BE2C (cell line): ENCODE data around the gene RANBP1.
A peak's percentile ranks its signal among the peaks of the same experiment; 100 is the strongest.
"Not testable (repeated sequence)": the region's sequence is repeated elsewhere in the genome, so short reads cannot be mapped to it uniquely, and the experiment has no call there.

Source experiments
- DNase-seq: peaks from one replicate; pipeline ENCODE4 v3.0.0-alpha.2; 2020
- H3K27me3 ChIP-seq: fragments of 250-450 bp; sonication (Bioruptor Pico); 2 replicates; pipeline ENCODE4 v1.5.1; 2020; ENCODE audit warnings: mild to moderate bottlenecking
- H3K36me3 ChIP-seq: fragments of 250-450 bp; sonication (Bioruptor Pico); 2 replicates; pipeline ENCODE4 v1.5.1; 2020; ENCODE audit warnings: mild to moderate bottlenecking
- H3K4me1 ChIP-seq: fragments of 250-450 bp; sonication (Bioruptor Pico); 2 replicates; pipeline ENCODE4 v1.5.1; 2020
- H3K4me3 ChIP-seq: 2 replicates; pipeline ENCODE4 v1.5.1; 2011; ENCODE audit warnings: low read depth, low read length
- H3K9me3 ChIP-seq: fragments of 250-450 bp; sonication (Bioruptor Pico); 2 replicates; pipeline ENCODE4 v1.5.1; 2020
- TF ChIP-seq, protein P1 (sequence below): IDR thresholded peaks from 2 replicates; pipeline ENCODE4 v1.5.1; 2012; ENCODE audit warnings: mild to moderate bottlenecking, low read depth, low read length

The RANBP1 gene

DNA sequence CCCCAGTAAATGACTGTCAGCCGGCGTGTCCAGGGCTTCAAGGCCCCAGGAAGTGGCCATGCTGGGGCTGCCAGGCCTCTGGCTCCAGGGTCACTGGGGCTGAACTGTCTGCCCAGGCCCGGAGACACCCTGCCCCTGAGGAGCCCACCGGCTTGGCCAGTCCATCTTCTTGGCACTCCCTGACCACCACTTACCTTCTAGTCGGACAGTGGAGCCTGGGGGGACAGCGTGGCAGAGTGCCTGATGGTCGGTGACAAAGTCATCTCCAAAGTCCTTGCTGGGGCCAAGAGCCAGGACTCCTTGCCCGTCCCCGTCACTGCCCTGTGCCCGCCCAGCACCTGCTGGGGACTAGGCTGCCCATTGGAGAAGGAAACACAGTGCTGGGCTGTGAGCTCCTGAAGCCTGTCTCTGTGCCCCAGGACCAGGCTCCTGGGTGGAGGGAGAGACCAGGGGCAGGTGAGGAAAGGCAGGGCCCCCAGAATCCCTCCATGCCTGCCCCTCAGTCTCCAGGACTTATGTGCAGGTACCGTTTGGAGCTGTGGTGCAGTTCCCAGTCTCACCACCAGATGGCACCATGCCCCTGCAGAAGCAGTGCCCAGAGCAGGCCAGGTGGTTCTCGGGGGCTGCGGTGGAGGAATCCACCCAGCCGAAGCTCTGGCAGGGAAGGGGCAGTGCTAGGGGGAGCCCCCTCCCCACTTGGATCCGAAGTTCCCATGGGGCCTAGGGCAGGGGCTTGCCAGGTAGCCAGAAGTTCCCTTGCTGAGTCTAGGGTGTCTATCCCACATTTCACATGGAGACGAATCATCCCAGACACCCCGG lies 40.9 kb downstream of the RANBP1 start:
- peak; percentile 87 for DNase-seq
- Histone ChIP-seq H3K9me3 (no peaks in the 10 kb centered on the region), H3K36me3 (no peaks in the 10 kb centered on the region; the same call in 1 of the 2 replicates), H3K4me1 (peaks cover 19% of the 10 kb centered on the region), H3K4me3 (no peak overlapping the region), H3K27me3 (no peaks in the 10 kb centered on the region)
- TF ChIP-seq, protein P1, sequence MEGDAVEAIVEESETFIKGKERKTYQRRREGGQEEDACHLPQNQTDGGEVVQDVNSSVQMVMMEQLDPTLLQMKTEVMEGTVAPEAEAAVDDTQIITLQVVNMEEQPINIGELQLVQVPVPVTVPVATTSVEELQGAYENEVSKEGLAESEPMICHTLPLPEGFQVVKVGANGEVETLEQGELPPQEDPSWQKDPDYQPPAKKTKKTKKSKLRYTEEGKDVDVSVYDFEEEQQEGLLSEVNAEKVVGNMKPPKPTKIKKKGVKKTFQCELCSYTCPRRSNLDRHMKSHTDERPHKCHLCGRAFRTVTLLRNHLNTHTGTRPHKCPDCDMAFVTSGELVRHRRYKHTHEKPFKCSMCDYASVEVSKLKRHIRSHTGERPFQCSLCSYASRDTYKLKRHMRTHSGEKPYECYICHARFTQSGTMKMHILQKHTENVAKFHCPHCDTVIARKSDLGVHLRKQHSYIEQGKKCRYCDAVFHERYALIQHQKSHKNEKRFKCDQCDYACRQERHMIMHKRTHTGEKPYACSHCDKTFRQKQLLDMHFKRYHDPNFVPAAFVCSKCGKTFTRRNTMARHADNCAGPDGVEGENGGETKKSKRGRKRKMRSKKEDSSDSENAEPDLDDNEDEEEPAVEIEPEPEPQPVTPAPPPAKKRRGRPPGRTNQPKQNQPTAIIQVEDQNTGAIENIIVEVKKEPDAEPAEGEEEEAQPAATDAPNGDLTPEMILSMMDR: peak; percentile 98

DNA sequence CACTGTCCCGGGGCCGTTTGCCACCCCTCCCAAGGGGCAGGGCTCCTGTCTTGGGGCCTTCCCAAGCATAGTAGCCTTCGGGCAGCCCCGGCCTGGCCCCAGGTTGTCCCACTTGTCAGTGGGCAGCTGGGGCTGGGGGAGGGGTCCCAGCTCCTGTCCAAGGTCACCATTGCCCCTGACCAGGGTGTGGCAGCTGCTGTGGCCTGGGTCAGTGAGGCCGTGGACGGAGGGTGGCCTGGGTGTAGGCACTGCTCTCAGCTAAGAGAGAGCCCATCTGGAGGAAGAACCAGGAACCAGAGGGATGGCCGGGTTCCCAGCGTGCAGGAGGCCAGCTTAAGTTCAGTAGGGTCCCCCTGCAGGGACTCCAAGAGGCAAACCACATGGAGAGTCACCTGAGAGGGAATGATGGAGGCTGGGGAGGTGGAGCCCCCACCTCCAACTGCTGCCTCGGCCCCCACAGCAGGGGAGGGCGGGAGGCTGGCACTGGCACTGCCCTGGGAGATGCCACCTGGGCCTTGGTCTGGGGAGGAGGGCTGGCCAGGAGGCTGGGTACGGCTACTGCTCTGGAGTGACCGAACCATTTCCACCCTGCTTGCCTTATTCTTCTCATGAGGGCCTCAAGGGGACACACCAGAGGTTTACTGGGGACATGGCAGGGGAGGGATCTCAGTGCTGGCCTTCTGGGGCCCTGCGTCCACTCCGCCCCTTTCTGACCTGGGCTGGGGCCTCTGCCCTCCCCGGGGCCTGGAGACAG lies 41.7 kb downstream of the RANBP1 start:
- H3K27me3 ChIP-seq: no peaks in the 10 kb centered on the region
- H3K36me3 ChIP-seq: no peaks in the 10 kb centered on the region
- H3K4me3 ChIP-seq: no peak overlapping the region
- DNase-seq: no peak
- H3K9me3 ChIP-seq: no peaks in the 10 kb centered on the region
- TF ChIP-seq, protein P1: no peak
- peaks cover 19% of the 10 kb centered on the region for H3K4me1 ChIP-seq

DNA sequence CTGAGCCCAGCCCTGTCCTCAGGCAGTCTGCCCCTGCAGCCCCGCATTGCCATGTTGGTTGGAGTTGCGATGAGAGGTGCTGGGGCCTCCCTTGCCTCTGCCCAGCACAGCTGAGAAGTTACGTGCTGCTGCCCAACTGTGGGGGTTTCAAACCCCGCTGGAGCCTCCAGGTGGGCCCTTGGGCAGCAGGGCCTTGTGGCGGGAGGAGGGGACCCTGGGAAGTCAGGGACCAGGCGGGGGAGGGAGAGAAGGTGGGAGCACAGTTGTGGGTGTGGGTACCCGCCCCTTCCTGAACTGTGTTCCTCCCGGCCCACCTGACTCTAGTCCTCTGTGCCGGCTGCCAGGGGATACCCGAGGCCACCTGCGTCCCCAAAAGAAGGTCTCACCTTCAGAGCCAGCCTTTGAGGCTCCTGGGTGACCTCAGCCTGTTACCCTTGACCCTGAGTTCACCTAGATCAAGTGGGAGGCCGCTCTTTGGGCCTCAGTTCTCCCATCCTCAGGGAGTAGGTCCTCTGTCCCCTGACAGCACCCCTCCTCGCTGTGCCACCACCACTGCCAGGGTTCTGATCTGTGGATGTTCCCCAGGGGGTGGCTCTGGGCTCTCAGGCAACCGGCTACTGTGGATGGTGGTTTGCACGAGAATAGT lies 42.6 kb downstream of the RANBP1 start:
- H3K27me3 ChIP-seq: no peaks in the 10 kb centered on the region
- H3K9me3 ChIP-seq: no peaks in the 10 kb centered on the region
- H3K4me3 ChIP-seq: no peak overlapping the region
- H3K36me3 ChIP-seq: no peaks in the 10 kb centered on the region
- TF ChIP-seq, protein P1: no peak
- H3K4me1 ChIP-seq: peaks cover 19% of the 10 kb centered on the region
- DNase-seq: no peak

DNA sequence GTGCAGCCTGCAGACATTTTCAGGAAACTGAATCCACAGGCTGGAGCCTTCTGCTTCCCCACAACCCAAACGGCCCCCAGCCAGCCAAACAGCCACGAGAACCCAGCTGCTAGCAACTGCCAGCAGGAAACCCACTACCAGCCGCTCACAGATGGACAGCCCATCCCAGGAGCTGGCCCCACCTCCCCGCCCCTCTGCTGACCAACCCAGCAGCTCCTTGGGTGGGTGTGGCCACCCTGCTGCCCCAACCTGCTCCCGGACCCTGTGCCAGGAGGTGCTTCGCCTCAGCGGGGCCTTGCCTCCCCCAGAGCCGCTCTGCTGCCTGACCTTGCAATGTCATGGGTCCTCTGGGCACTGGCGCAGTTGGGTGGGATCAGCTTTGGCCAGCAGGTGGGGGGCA lies 43.2 kb downstream of the RANBP1 start:
- Histone ChIP-seq H3K36me3 (no peaks in the 10 kb centered on the region), H3K9me3 (no peaks in the 10 kb centered on the region), H3K4me3 (no peak overlapping the region), H3K27me3 (no peaks in the 10 kb centered on the region), H3K4me1 (peaks cover 15% of the 10 kb centered on the region)
- TF ChIP-seq, protein P1: no peak
- DNase-seq: no peak

DNA sequence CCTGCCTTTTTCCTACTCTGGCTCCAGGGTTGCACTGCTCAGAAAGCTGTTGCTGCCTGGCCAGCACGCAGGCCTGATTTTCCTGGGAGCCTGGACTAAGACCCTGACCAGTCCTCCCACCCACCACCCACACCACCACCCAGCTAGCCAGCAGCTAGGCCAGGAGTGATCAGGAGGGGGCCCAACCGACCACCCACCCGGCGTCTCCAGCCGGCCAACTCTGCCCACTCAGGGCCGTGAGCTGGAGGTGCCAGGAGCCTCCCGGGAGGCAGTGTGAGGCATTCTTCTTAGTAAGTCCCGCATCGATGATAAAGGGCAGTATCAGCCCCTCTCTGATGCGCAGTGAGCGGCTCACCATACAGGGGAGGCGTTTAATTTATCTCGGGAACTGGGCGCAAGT lies 43.6 kb downstream of the RANBP1 start:
- not testable (repeated sequence) for H3K9me3 ChIP-seq, H3K4me3 ChIP-seq, DNase-seq, H3K36me3 ChIP-seq, H3K27me3 ChIP-seq
- H3K4me1 ChIP-seq: peaks cover 15% of the 10 kb centered on the region

DNA sequence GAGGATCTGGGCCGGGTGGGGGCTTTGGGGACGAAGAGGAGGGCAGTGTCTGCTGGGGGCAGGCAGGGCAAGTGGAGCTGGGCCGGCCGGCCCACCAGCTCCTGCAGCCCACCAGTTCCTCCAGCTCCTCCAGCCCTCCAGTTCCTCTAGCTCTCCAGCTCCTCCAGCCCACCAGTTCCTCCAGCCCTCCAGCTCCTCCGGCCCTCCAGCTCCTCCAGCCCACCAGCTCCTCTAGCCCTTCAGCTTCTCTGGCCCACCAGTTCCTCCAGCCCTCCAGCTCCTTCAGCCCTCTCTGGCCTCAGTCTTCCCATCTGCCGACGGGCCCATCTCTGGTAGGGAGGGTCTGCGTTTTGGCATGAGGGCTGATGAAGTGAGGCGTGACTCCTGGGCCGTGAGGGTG lies 44.1 kb downstream of the RANBP1 start:
- Histone ChIP-seq H3K4me3 (no peak overlapping the region), H3K4me1 (peaks cover 15% of the 10 kb centered on the region), H3K27me3 (no peaks in the 10 kb centered on the region), H3K36me3 (no peaks in the 10 kb centered on the region), H3K9me3 (no peaks in the 10 kb centered on the region)
- no peak for DNase-seq
- TF ChIP-seq, protein P1: no peak
